GM20000 (cell line): ENCODE measurements around the gene MDP1.

Source experiments
- DNase-seq: peaks from one replicate; pipeline ENCODE4 v3.0.0; 2012; ENCODE audit warnings: low spot score
- TF ChIP-seq, protein P1 (sequence below): IDR thresholded peaks from 2 replicates; pipeline ENCODE4 v1.5.1; 2012; ENCODE audit warnings: mild to moderate bottlenecking, control low read depth; ENCODE audit errors: extremely low read depth, missing control alignments

MDP1 gene

GRCh38 chr14:24198814-24199524, 16.9 kb downstream of the MDP1 start:
- DNase-seq, result no peak
- TF ChIP-seq, protein P1, sequence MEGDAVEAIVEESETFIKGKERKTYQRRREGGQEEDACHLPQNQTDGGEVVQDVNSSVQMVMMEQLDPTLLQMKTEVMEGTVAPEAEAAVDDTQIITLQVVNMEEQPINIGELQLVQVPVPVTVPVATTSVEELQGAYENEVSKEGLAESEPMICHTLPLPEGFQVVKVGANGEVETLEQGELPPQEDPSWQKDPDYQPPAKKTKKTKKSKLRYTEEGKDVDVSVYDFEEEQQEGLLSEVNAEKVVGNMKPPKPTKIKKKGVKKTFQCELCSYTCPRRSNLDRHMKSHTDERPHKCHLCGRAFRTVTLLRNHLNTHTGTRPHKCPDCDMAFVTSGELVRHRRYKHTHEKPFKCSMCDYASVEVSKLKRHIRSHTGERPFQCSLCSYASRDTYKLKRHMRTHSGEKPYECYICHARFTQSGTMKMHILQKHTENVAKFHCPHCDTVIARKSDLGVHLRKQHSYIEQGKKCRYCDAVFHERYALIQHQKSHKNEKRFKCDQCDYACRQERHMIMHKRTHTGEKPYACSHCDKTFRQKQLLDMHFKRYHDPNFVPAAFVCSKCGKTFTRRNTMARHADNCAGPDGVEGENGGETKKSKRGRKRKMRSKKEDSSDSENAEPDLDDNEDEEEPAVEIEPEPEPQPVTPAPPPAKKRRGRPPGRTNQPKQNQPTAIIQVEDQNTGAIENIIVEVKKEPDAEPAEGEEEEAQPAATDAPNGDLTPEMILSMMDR, result no peak

GRCh38 chr14:24197056-24197450, 18.8 kb downstream of the MDP1 start:
- DNase-seq, result no peak
- TF ChIP-seq, protein P1, result no peak

DNA sequence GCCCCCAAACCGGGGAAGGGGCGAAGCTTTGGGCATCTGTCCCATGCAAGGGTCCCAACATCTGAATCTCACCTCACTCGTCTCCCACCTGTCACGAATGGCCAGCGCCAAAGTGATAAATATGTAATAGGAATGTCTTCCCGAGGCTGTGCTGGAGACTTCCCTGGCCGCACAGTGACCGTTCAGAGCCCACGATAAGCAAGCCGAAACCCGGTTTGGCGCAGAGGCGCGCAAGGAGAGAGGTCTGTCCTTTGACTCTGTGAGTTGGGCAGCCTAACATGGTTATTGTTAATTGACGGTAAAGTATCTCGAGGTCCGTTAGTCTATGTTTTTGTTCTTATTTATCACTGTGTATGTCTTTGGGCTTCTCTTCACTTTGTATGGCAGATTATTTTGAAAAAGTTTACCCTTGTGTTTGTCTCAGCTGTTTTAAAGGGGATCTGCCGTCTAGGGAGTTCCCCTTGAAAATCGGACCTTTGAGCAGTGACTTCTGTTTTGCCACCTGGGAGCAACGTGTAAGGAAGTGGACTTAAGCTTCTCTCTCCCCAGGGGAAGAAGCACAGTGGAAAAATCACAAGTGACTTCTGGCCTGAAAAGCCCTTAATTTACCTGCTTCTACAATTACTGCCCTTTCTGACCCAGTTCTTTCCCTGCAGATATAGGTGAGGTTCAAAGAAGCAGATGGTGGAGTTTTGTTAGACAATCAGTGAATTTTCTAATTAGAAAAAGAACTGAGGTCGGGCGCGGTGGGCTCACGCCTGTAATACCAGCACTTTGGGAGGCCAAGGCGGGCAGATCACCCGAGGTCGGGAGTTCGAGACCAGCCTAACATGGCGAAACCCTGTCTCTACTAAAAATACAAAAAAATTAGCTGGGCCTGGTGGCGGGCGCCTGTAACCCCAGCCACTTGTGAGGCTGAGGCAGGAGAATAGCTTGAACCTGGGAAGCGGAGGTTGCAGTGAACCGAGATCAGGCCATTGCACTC, 19.5 kb downstream of the MDP1 start:
- TF ChIP-seq, protein P1, result no peak
- DNase-seq, result peak; percentile 56

GRCh38 chr14:24195186-24196070, 20.4 kb downstream of the MDP1 start, which contains the start of gene TM9SF1:
Gene TM9SF1 (minus strand): TSS chr14:24195441. CDS start chr14:24195019, 422 bp downstream.
- TF ChIP-seq, protein P1, result no peak
- peak; percentile 94 for DNase-seq

- no peak for DNase-seq
- TF ChIP-seq, protein P1, result no peak
Measured at GRCh38 chr14:24194873-24195185, 21.0 kb downstream of the MDP1 start.

DNA sequence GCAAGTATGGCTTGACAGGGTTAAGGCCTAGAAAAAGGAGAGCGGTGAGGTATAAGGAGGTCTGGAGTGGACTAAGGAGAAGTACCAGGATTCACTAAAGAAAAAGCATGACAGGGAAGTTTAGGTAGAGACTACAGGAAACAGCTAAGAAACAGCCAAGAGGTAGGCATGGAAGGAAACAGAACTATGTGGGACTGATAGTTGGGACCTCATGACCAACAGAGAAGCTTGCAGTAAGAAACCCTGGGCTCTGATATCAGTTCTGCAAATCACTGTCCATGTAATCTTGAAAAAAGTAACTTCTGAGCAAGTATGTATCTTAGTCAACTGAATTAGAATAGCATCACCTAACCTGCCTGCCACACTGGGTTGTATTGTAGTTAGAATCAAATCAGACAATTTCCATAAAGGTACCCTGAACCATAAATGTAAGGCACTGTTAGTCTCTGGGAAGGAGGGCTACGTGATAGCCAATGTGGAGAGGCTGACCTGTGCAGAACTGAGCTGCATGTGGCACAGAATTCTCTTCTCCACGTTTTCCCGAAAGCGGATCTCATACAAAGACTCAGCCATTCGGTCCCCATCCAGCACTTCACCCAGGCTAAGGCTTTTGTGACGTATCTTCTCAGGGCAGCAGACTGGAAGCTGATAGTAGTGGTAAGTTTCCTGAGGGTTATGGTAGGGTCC, 21.5 kb downstream of the MDP1 start:
- DNase-seq, result no peak
- TF ChIP-seq, protein P1, result no peak
